Aorta (tissue), 5 donors: ENCODE data around the gene PMEPA1. TPM values are rescaled to one million over a fixed set of nuclear protein-coding genes. Genes with fewer than 3 reads are reported as not detected.

Experiments
- ATAC-seq: fragments of 200-7000 bp; cut with Tn5 transposase; one replicate; pipeline ENCODE4 v1.9.1; 2022; ENCODE audit warnings: moderate library complexity; ENCODE audit not compliant: low FRiP score
- DNase-seq, 2 donors: peaks; one replicate each; pipeline ENCODE4 v3.0.0-alpha.2; 2020
- H3K27ac ChIP-seq, 2 donors: one replicate each; pipeline ENCODE4 v1.5.1; 2013; ENCODE audit warnings: low read length in 2 of 2, mild to moderate bottlenecking in 2 of 2, moderate library complexity in 2 of 2, control low read depth in 1 of 2, inconsistent platforms in 1 of 2, low read depth in 1 of 2
- H3K27me3 ChIP-seq, 2 donors: one replicate each; pipeline ENCODE4 v1.6.1; 2013; ENCODE audit warnings: control low read depth in 1 of 2, low read length in 1 of 2, mild to moderate bottlenecking in 1 of 2, moderate library complexity in 1 of 2; ENCODE audit not compliant: insufficient read depth in 2 of 2, control insufficient read depth in 1 of 2
- H3K36me3 ChIP-seq, 2 donors: one replicate each; pipeline ENCODE4 v1.6.1; 2013; ENCODE audit warnings: control low read depth in 1 of 2, low read length in 1 of 2, mild to moderate bottlenecking in 1 of 2; ENCODE audit not compliant: insufficient read depth in 2 of 2, control insufficient read depth in 1 of 2
- H3K4me1 ChIP-seq, 2 donors: one replicate each; pipeline ENCODE4 v1.6.1; 2013; ENCODE audit warnings: low read length in 2 of 2, control low read depth in 1 of 2, mild to moderate bottlenecking in 1 of 2, moderate library complexity in 1 of 2; ENCODE audit not compliant: insufficient read depth in 2 of 2, control insufficient read depth in 1 of 2
- H3K4me3 ChIP-seq, 2 donors: one replicate each; pipeline ENCODE4 v1.5.1; 2013; ENCODE audit warnings: low read length in 2 of 2, control low read depth in 1 of 2, mild to moderate bottlenecking in 1 of 2
- H3K9me3 ChIP-seq: one replicate; pipeline ENCODE4 v1.6.1; 2013; ENCODE audit warnings: mild to moderate bottlenecking, low read length; ENCODE audit not compliant: control insufficient read depth
- WGBS, 2 donors: extraction: QIAGEN DNeasy Blood & Tissue Kit; methylation state at CpG; one replicate each; pipeline ENCODE4 v1.1.7; 2013; 5-methylcytosine and 5-hydroxymethylcytosine counted together
- intact Hi-C, 2 donors: fragments of 100-400 bp; cut with DNase I; formaldehyde crosslinking; loops; one replicate each; pipeline versions ENCODE4 v1.14.2 to v1.15.0; 2022
- polyA plus RNA-seq, 2 donors: library from polyadenylated mRNA; stranded (reverse); fragments of 200-250 nt; gene quantifications; one replicate each; pipeline ENCODE4 v1.2.3, GENCODE V29; 2013
- total RNA-seq, 2 donors: library from RNA; stranded (reverse); fragmentation: NEBNext Ultra II Directional; extraction: Animal tissue kit (Norgen Biotek cat#: 25700); gene quantifications; one replicate each; pipeline ENCODE4 v1.2.1, GENCODE V29; 2021
- donor health status: healthy with polysubstance abuse.
- donor health status: Bipolar disorder and iron deficiency.
- donor health status: DM: no; HTN: no; CAD: no.
- donor health status: DM: no; HTN: no; CAD: no.
- donor health status: DM: yes; HTN: yes; CAD: no.

Gene PMEPA1
- total and polyA plus RNA-seq, 4 donors: 31.4 to 188 (median 107) TPM

- Histone ChIP-seq H3K27ac (no peak overlapping the region), H3K4me1 (peaks cover 3 to 4% of the 10 kb centered on the region in 2 donors), H3K27me3 (no peaks in the 10 kb centered on the region), H3K4me3 (no peak overlapping the region), H3K36me3 (no peaks in the 10 kb centered on the region), H3K9me3 (no peaks in the 10 kb centered on the region)
- ATAC-seq (no peak), DNase-seq (no peak)
- intact Hi-C loops: no loop called here
- 36 to 43% methylated on average over 24 of the region's 24 CpGs for WGBS, 2 donors
Measured at GRCh38 chr20:57680934-57681914, 28.6 kb downstream of the PMEPA1 start.

GRCh38 chr20:57680131-57680716, 29.6 kb downstream of the PMEPA1 start:
- DNase-seq (no peak), ATAC-seq (no peak)
- no peak overlapping the region for H3K27ac ChIP-seq
- WGBS, 2 donors: 40 to 45% methylated on average over 12 of the region's 12 CpGs
- no peaks in the 10 kb centered on the region for H3K9me3 ChIP-seq
- no peaks in the 10 kb centered on the region for H3K36me3 ChIP-seq
- intact Hi-C loops: no loop called here
- no peak overlapping the region for H3K4me3 ChIP-seq
- H3K27me3 ChIP-seq: no peaks in the 10 kb centered on the region
- peaks cover 3 to 4% of the 10 kb centered on the region in 2 donors for H3K4me1 ChIP-seq

DNA sequence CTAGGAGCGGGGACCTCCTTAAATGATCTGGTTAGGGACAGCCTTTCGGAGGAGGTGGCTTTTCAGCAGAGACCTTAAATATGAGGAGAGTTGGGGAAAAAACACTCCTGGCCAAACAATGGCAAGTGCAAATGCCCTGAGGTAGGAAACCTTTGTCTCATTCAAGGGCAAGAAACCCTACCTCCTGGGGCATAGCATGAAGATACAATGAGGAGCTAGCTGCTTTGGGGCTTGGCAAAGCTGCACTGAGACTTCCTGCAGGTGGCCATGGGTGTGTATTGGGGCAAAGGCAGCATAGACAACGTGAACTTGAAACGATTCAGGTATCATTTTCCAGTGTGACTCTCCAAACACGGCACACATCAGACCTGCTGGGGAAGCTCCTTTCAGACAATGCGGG, 30.7 kb downstream of the PMEPA1 start:
- DNase-seq (no peak), ATAC-seq (no peak)
- Histone ChIP-seq H3K4me1 (peaks cover 3 to 4% of the 10 kb centered on the region in 2 donors), H3K9me3 (no peaks in the 10 kb centered on the region), H3K27me3 (no peaks in the 10 kb centered on the region), H3K27ac (no peak overlapping the region), H3K4me3 (no peak overlapping the region), H3K36me3 (no peaks in the 10 kb centered on the region)
- WGBS, 2 donors: 86 to 89% methylated on average over 6 of the region's 6 CpGs
- intact Hi-C loops: no loop called here

- no peaks in the 10 kb centered on the region for H3K9me3 ChIP-seq
- intact Hi-C loops: no loop called here
- H3K36me3 ChIP-seq: no peaks in the 10 kb centered on the region
- WGBS, 2 donors: 13 to 16% methylated on average over 12 of the region's 12 CpGs
- H3K4me3 ChIP-seq: no peak overlapping the region
- no peak for ATAC-seq
- H3K27ac ChIP-seq: no peak overlapping the region
- no peak for DNase-seq
- H3K4me1 ChIP-seq: peaks cover 0 to 3% of the 10 kb centered on the region in 2 donors
- H3K27me3 ChIP-seq: no peaks in the 10 kb centered on the region
Measured at GRCh38 chr20:57678340-57678739, 31.5 kb downstream of the PMEPA1 start.

DNA sequence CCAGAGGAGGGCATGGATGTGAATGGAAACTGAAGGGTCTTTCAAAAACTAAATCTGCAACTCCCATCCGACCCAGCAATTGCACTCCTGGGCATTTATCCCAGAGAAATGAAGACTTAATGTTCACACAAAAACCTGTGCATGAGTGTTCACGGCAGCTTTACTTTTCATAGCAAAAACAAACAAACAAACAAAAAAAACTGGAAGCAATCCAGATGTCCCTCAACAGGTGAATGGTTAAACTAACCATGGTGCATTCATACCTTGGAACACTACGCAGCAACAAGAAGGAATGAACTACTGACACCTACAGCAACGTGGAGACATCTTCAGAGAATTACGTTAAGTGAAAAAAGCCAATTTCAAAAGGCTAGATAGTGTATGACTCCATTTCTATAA, 32.2 kb downstream of the PMEPA1 start:
- no peak for DNase-seq
- H3K36me3 ChIP-seq: no peaks in the 10 kb centered on the region
- no peak overlapping the region for H3K4me3 ChIP-seq
- H3K27me3 ChIP-seq: no peaks in the 10 kb centered on the region
- intact Hi-C loops: no loop called here
- ATAC-seq: no peak
- peaks cover 0 to 3% of the 10 kb centered on the region in 2 donors for H3K4me1 ChIP-seq
- no peaks in the 10 kb centered on the region for H3K9me3 ChIP-seq
- WGBS, 2 donors: 49 to 52% methylated on average over 5 of the region's 5 CpGs
- no peak overlapping the region for H3K27ac ChIP-seq

DNA sequence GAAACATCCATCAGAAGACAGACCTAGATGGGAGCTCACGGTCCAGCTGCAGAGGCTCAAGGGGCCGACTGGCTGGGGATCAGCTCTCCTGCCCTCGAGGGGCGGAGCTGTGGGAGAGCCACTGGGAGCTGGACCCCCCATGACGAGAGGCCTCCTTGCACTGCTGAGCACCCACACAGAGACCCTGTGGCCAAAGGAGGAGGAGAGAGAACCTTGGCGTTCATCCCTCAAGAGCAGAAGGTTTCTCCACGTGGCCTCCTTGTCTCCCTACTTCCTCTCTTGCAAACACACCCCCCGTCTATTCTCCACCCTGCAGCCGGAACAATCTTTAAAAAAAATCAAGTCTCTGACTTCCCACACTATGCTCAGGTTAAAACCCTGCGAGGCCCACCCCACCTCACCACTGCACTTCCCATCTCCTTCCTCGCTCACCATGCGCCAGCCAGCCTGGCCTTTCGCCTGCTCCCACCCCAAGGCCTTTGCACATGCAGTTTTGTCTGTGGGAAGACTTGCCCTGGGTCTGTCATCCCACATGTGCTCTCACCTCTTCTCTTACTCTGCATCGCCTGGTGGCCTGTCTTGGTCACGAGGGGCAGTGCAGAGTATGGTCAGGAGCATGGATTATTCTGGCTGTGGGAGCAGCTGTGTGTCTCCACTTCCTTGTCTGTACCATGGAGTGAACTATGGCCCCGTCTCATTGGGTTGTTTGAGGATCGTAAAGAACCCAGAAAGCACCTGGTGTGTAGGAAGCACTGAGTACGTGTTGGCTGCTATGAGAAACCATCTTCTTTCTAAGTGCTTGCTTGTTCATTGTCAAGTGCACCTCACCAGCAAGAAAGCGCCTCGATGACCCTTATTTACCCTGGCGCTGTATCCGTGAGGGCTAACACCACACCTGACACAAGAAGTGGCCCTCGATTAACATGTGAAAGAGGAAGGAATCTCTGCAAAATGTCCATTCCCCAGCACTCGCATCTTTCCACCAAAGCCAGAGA, 32.9 kb downstream of the PMEPA1 start:
- Histone ChIP-seq H3K27ac (no peak overlapping the region), H3K9me3 (no peaks in the 10 kb centered on the region), H3K4me3 (no peak overlapping the region), H3K4me1 (peaks cover 0 to 3% of the 10 kb centered on the region in 2 donors), H3K27me3 (no peaks in the 10 kb centered on the region), H3K36me3 (no peaks in the 10 kb centered on the region)
- 43 to 50% methylated on average over 24 of the region's 24 CpGs for WGBS, 2 donors
- intact Hi-C loops: no loop called here
- no peak for DNase-seq
- ATAC-seq: no peak

DNA sequence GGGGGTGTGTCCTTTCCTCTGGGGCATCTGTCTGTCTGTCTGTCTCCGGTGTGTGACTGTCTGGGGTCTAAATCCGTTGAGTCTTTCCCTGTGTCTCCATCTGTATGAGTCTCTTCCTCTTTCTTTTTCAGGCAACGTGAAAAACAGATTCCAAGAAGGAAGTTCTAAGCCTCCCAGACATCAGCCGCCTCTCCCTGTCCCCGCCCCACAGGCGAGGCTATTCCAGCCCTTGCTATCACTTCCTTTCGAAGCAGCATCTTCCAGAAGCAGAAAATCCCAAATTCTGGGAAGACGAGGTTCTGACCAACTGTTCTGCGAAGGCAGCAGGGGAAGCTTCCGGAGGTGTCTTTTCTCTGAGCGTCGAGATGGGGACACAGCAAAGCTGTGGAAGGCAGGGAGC, 34.0 kb downstream of the PMEPA1 start:
- ATAC-seq: no peak
- Histone ChIP-seq H3K9me3 (no peaks in the 10 kb centered on the region), H3K4me3 (no peak overlapping the region), H3K36me3 (no peaks in the 10 kb centered on the region), H3K27me3 (no peaks in the 10 kb centered on the region), H3K27ac (no peak overlapping the region), H3K4me1 (no peaks in the 10 kb centered on the region)
- WGBS, 2 donors: 58 to 66% methylated on average over 12 of the region's 12 CpGs
- intact Hi-C loops: no loop called here
- no peak for DNase-seq

GRCh38 chr20:57672953-57673575, 36.8 kb downstream of the PMEPA1 start:
- no peak overlapping the region for H3K27ac ChIP-seq
- no peak overlapping the region for H3K4me3 ChIP-seq
- no peaks in the 10 kb centered on the region for H3K4me1 ChIP-seq
- no peaks in the 10 kb centered on the region for H3K9me3 ChIP-seq
- intact Hi-C loops: no loop called here
- no peak for DNase-seq
- no peak for ATAC-seq
- no peaks in the 10 kb centered on the region for H3K27me3 ChIP-seq
- WGBS, 2 donors: 44 to 52% methylated on average over 17 of the region's 17 CpGs
- H3K36me3 ChIP-seq: no peaks in the 10 kb centered on the region
